Upper lobe of left lung (tissue), 6 donors: ENCODE data around the gene BRPF3. TPM values are rescaled to one million over a fixed set of nuclear protein-coding genes. Genes with fewer than 3 reads are reported as not detected.

Experiments used
- ATAC-seq, 2 donors: fragments of 200-7000 bp; cut with Tn5 transposase; one replicate each; pipeline ENCODE4 v1.9.1; 2022; ENCODE audit warnings: mild to moderate bottlenecking in 2 of 2, moderate library complexity in 2 of 2; ENCODE audit not compliant: low FRiP score in 2 of 2
- DNase-seq, 2 donors: peaks; one replicate each; pipeline ENCODE4 v3.0.0-alpha.2; 2019 to 2020
- H3K27ac ChIP-seq, 4 donors: fragments of 200-600 bp; sonication (generic); one replicate each; pipeline ENCODE4 v1.5.1; 2016 to 2019
- H3K27me3 ChIP-seq, 4 donors: fragments of 200-600 bp; sonication (generic); one replicate each; pipeline ENCODE4 v1.5.1; 2017 to 2019
- H3K36me3 ChIP-seq, 4 donors: fragments of 200-600 bp; sonication (generic); one replicate each; pipeline ENCODE4 v1.5.1; 2016 to 2019
- H3K4me1 ChIP-seq, 4 donors: fragments of 200-600 bp; sonication (generic); one replicate each; pipeline ENCODE4 v1.5.1; 2018 to 2019
- H3K4me3 ChIP-seq, 4 donors: fragments of 200-600 bp; sonication (generic); one replicate each; pipeline ENCODE4 v1.5.1; 2017 to 2019; ENCODE audit warnings: mild to moderate bottlenecking in 2 of 4, moderate library complexity in 1 of 4
- H3K9me3 ChIP-seq, 4 donors: fragments of 200-600 bp; sonication (generic); one replicate each; pipeline ENCODE4 v1.5.1; 2018 to 2019
- CTCF ChIP-seq, 6 experiments: fragments of 450-650 bp in 4 of 6; fragments of 200-600 bp in 2 of 6; sonication (generic) in 2 of 6; IDR thresholded peaks; one replicate each; pipeline ENCODE4 v1.5.1; 2016 to 2019; ENCODE audit warnings: antibody characterized with exemption in 6 of 6
- EP300 ChIP-seq, 4 donors: sonication (generic); formaldehyde crosslinking; IDR thresholded peaks; one replicate each; pipeline ENCODE4 v1.5.1; 2017; ENCODE audit warnings: antibody characterized with exemption in 4 of 4, control low read depth in 2 of 4
- POLR2A ChIP-seq, 4 donors: fragments of 450-650 bp; IDR thresholded peaks; one replicate each; pipeline ENCODE4 v1.5.1; 2016 to 2017; ENCODE audit warnings: antibody characterized with exemption in 4 of 4, mild to moderate bottlenecking in 2 of 4
- POLR2AphosphoS5 ChIP-seq, 2 donors: sonication (generic); formaldehyde crosslinking; IDR thresholded peaks; one replicate each; pipeline ENCODE4 v1.5.1; 2017; ENCODE audit warnings: antibody characterized with exemption in 2 of 2
- WGBS, 2 donors: methylation state at CpG; one replicate each; pipeline ENCODE4 v1.1.5; 2017 to 2018; 5-methylcytosine and 5-hydroxymethylcytosine counted together
- total RNA-seq, 6 donors: library from RNA; depleted of rRNA in 4 of 6; stranded (reverse); fragments of >200 nt in 4 of 6; gene quantifications; one replicate each; pipeline versions ENCODE4 v1.1.0 to v1.2.1, GENCODE V29; 2016 to 2021
- donor health status: DM: no; HTN: no; CAD: no; lungs with moderate emphysema.
- donor health status: DM: no; HTN: yes; CAD: no; lungs with severe emphysema.

Gene BRPF3
- total RNA-seq, 6 donors from 2014 or later: 23.7 to 37.4 (median 33.4) TPM

GRCh38 chr6:36197739-36198221 is 1.2 kb downstream of the BRPF3 start:
- Histone ChIP-seq H3K9me3 (no peaks in the 10 kb centered on the region), H3K4me3 (peak overlapping the region; percentile 23 to 90 (median 80)), H3K36me3 (peaks cover 14 to 28% (median 20%) of the 10 kb centered on the region in 4 donors), H3K27me3 (no peaks in the 10 kb centered on the region), H3K4me1 (peaks cover 17 to 39% (median 30%) of the 10 kb centered on the region in 4 donors), H3K27ac (peak overlapping the region in 3 of 4 donors; percentile 97 to 100 (median 98))
- TF ChIP-seq POLR2A (IDR thresholded peaks at IDR 0.05) (no peak), CTCF (IDR thresholded peaks at IDR 0.05) (no peak), POLR2AphosphoS5 (IDR thresholded peaks at IDR 0.05) (no peak), EP300 (IDR thresholded peaks at IDR 0.05) (no peak)
- peak in 1 of 2 donors; percentile 63 for DNase-seq
- ATAC-seq: no peak
- 58 to 62% methylated on average over 17 of the region's 17 CpGs for WGBS, 2 donors

- H3K27me3 ChIP-seq: no peaks in the 10 kb centered on the region
- H3K4me1 ChIP-seq: peaks cover 24 to 51% (median 40%) of the 10 kb centered on the region in 4 donors
- no peaks in the 10 kb centered on the region for H3K9me3 ChIP-seq
These were observed 2.4 kb downstream of the BRPF3 start for GRCh38 chr6:36198986-36199385.

GRCh38 chr6:36200154-36200891 is 3.8 kb downstream of the BRPF3 start:
- Histone ChIP-seq H3K4me1 (peaks cover 26 to 61% (median 45%) of the 10 kb centered on the region in 4 donors), H3K4me3 (no peak overlapping the region), H3K27ac (no peak overlapping the region), H3K36me3 (peaks cover 14 to 53% (median 32%) of the 10 kb centered on the region in 4 donors), H3K9me3 (no peaks in the 10 kb centered on the region), H3K27me3 (no peaks in the 10 kb centered on the region)
- 95 to 96% methylated on average over 16 to 19 of the region's 19 CpGs for WGBS, 2 donors
- TF ChIP-seq POLR2AphosphoS5 (IDR thresholded peaks at IDR 0.05) (no peak), CTCF (IDR thresholded peaks at IDR 0.05) (no peak), POLR2A (IDR thresholded peaks at IDR 0.05) (no peak), EP300 (IDR thresholded peaks at IDR 0.05) (no peak)
- ATAC-seq: no peak
- peak in 1 of 2 donors; percentile 53 for DNase-seq

More at GRCh38 chr6:36198986-36199385, 2.4 kb downstream of the BRPF3 start:
- H3K36me3 ChIP-seq: peaks cover 14 to 40% (median 23%) of the 10 kb centered on the region in 4 donors
- TF ChIP-seq CTCF (IDR thresholded peaks at IDR 0.05) (no peak), POLR2AphosphoS5 (IDR thresholded peaks at IDR 0.05) (no peak), EP300 (IDR thresholded peaks at IDR 0.05) (no peak), POLR2A (IDR thresholded peaks at IDR 0.05) (no peak)
- DNase-seq (no peak), ATAC-seq (no peak)
- 97 to 98% methylated on average over 8 to 9 of the region's 9 CpGs for WGBS, 2 donors
- no peak overlapping the region for H3K27ac ChIP-seq
- no peak overlapping the region for H3K4me3 ChIP-seq

DNA sequence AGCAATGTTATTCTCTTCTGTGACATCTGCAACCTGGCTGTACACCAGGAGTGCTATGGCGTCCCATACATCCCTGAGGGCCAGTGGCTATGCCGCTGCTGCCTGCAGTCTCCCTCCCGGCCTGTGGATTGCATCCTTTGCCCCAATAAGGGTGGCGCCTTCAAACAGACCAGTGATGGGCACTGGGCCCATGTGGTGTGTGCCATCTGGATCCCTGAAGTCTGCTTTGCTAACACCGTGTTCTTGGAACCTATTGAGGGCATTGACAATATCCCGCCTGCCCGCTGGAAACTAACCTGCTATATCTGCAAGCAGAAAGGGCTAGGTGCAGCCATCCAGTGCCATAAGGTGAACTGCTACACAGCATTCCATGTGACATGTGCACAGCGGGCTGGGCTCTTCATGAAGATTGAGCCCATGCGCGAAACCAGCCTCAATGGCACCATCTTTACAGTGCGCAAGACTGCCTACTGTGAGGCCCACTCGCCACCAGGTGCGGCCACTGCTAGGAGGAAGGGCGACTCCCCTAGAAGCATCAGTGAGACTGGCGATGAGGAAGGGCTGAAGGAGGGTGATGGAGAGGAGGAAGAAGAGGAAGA is 4.6 kb downstream of the BRPF3 start:
- WGBS, 2 donors: 98% methylated on average over 10 to 15 of the region's 15 CpGs
- DNase-seq (no peak), ATAC-seq (no peak)
- Histone ChIP-seq H3K27ac (no peak overlapping the region), H3K4me1 (peaks cover 26 to 53% (median 42%) of the 10 kb centered on the region in 4 donors), H3K36me3 (peaks cover 14 to 61% (median 33%) of the 10 kb centered on the region in 4 donors), H3K9me3 (no peaks in the 10 kb centered on the region), H3K4me3 (no peak overlapping the region), H3K27me3 (no peaks in the 10 kb centered on the region)
- no peak for TF ChIP-seq POLR2A (IDR thresholded peaks at IDR 0.05)
- no peak for TF ChIP-seq CTCF (IDR thresholded peaks at IDR 0.05)
- no peak for TF ChIP-seq POLR2AphosphoS5 (IDR thresholded peaks at IDR 0.05)
- TF ChIP-seq EP300 (IDR thresholded peaks at IDR 0.05): no peak
